HG03095 (cell line): ENCODE results near the gene NFIA.
"Not testable (repeated sequence)": the region's sequence is repeated elsewhere in the genome, so short reads cannot be mapped to it uniquely, and the experiment has no call there.

Source experiments
- ATAC-seq: cut with Tn5 transposase; IDR thresholded peaks from one replicate; pipeline ENCODE4 v1.9.1; 2021; ENCODE audit warnings: moderate library complexity; ENCODE audit not compliant: unreplicated experiment

NFIA gene

DNA sequence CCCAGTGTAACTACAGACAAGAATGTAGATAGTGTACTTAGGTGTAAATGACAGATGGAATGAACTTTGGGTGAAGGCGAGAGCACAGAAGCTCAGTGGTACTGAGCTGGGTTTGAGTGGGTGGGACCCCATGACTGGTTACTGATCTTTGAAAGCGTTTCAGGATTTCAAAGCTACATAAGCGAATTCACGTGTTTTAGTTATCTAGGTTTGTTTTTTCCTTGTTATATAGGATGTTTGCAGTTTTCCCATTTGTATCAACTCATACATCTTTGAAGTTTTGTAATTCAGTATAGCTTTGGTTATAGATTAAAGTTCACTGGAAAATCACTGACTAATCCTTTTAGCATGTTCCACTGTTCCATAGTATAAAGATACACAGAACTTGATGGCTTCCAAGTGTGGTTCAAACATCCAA is 182.5 kb downstream of the NFIA start:
- ATAC-seq = no peak

DNA sequence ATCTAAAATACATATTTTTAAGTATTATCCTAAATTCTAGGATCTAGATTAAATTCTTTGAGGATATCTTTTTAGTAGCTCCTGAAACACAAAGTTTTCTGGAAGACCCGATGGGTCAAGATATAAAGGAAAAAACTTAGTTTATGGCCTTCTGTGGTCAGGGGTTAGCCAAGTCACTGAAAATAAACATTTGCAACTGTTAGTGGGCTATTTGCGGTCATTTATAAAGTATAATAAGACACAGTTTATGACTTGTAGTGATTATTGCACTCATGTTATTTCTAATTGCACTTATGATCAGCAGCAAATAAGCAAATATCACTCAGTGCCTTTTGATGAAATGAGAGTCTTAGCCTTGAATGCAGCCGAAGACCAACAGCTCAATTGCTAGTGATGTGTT is 183.3 kb downstream of the NFIA start:
- ATAC-seq = no peak

DNA sequence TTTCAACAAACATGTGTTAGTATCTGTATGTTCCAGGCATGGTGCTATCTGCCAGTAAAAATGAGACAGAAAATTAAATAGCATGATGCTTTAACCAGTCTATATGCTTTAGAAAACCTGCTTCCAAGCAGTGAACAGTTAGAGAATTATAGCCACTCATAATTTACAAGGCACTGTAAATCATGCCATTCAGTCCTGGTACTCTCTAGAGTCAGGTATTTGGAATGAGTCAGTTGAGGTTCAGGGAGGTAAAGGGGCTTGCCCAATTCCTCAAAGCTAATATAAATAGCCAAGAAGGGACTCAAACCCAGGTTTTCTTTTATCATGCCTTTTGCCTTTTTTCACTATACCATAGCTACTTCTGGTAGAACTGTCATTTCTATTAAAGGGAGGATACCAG is 184.4 kb downstream of the NFIA start:
- no peak for ATAC-seq

DNA sequence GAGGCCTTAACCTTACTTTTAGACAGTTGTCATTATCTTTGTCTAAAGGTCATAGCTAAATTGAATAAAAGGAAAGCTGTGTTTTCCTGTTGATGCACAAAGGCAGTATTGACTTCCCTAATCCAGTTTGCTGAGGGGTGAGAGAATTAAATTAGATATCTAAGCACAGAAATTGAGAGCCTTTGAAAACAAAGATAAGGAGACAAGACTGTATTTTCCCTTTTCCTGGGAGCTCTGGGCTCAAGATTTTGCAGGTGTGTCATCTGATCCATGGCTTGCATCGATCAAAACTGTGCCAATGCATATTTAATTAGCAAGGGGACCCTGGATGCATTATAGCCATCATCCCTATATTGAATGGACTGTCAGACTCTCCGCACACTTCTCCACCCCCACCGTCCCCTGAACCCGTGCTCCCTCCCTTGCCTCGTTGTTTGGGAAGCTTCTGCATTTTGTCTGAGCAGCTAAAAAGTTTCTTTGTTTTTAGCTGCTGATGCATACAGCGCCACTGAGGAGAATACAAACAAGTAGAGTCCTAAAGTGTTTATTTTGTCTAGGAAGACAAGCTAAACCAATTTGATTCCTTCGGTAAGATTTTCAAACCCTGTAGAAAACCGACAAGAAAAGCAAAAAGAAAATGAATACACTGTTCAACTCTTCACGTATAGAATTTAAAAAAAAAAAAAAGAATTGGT is 186.3 kb downstream of the NFIA start:
- no peak for ATAC-seq

DNA sequence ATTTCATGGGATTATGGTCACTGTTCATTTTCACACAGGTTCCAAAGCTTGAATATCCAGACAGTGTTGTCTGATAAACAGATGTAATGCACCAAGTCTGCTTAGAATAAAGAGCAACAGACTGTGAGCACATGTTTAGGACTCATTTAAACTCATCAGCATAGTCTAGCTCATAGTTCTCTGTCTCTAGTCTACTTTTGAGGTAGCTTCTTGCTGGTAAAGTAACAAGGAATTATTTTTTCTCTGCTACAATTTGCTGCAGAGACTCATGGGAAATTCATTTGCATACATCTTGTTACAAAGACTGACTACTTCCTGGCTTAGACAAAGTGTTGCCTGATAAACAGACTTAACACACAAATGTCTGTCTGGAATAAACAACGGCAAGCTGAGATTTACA is 187.2 kb downstream of the NFIA start:
- ATAC-seq = no peak

DNA sequence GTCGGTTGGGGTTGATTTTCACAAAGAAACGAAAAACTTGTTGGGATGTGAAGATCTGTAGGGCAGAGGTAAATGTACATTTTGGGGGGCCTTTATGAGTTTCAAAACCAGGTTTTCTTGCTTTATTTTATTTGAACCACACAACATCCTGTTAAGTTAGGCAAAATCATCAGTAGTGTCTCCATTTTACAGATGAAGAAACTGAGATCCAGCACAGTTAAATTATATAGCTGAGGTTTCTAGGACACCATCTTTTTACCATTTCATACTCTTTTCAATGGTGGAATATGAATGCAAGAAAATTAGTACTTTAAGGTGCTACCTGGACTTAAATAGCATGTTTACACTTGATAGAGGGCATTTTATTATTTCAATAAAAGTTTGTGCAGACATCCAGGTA is 187.7 kb downstream of the NFIA start:
- ATAC-seq = no peak

DNA sequence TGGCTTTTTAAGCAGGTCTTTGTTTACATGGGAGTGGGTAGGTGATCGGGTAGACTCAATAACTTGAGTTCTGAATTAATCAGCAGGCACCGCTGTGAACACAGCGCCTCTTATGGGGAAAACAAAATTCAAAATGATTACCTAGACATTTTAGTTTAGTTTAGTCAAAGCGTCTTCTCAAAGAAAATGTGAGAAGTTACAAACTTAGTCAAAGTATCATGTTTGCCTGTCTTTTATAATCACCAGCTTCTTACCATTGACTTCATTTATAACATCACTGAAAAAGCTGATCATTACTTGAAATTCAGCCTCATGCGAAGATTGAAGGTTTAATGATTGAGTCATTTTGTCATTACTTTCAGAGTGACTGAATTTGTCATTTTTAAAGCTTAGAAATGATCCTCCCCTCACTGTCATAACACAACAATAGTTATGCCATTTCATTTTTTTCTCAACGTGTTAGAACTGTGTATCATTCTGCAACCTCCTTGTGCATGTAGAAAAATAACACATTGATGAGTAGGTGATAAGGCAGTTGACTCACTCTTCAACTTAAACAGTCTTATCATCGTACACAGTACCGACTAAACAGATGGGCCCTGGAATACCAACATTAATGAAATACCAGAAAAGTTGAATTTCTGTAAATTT is 188.5 kb downstream of the NFIA start:
- ATAC-seq = no peak

DNA sequence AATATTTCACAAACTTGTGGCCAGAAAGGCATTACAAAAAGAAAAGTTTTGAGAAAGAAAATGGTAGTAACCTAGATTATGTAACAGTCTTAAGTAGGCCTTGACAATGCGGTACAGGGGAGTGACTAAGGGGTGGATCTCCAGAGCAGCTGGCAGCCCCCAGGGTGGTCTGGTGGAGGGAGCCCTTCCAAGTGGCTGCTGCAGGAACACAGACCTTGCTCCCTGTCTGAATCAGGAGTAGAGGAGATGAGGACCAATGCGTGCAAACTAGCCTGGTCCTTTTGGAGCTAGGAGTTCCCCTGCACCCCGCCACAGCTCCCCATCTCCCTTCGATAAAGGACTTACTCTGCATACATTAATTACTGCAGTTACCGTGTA is 189.0 kb downstream of the NFIA start:
- no peak for ATAC-seq

DNA sequence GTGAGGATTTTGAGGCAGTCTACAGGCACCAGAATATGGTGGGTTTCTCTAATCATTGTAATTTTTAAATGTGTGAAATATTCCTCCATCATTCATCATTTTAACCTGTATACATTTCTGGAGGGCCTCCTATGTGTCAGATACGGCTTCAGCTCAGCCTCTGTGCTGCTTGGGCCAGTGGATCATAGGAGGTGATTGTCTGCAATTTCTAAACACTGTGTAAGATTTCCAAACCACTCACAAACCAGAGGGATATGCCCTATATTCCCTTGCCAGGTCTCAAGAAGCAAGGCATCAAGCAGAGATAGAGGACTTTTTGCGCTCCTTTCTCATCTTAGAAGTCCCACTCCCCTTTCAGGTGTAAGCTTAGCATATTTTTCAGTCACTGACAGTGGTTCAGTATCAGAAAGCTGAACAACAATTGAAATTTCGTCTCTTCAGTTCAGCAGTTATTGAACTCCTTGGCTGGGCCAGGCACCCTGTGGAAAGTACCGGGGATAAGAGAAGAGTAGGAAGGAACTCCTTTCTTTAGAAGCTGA is 190.9 kb downstream of the NFIA start:
- no peak for ATAC-seq

DNA sequence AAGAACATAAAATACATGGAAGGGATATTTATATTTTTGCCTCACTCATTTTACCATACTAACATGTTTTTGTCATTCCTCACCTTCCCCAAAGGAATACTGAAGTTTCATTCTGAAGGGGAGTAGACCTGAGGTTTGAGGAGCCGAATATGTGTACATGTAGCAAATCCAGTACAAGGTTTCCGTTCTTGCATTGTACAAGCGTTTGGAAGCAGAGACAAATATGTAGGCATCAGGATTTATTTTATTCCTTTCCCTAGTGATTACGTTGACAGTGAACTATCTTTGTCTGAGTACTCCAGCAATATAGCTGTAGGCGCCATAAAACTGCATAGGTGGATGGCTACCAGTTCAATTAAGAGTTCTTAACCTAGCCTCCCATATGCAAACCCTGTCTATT is 191.5 kb downstream of the NFIA start:
- ATAC-seq = no peak

DNA sequence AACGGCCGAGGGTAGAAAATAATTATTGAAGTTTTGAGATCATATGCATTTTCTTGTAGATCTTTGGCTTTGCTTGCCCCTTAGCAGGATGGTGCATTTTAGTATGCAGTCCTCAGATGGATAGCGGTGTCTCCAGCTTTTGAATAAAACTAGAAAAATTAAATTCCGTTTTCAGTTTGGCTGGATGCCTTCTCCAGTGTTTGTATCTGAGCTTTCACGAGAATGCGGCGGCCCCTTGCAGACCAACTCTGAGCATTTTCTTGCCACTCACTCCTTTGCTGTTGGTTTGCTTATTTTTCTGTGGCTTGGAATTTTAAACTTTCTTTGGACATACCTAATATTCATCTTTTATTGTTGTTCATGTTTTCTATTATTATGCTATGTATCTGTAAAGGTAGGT is 192.6 kb downstream of the NFIA start:
- no peak for ATAC-seq

DNA sequence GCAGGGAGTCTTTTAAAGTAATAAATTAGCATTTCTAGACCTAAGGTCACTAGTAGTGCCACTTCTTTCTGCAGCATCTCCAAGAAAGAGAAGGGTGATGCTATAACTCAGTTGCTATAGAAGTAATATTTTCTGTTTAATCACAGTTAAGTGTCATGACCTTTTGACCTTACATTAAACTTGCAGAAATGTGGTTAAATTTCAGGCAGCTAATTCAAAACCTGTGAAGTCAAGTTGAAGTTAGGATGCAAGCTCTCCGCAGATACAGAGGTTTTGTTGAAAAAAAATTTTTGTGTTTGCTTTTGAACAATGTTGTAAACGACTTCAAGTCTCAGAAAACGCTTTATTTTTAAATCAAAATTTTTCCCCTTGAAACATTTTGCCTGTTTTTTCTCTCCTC is 193.9 kb downstream of the NFIA start:
- ATAC-seq = no peak

DNA sequence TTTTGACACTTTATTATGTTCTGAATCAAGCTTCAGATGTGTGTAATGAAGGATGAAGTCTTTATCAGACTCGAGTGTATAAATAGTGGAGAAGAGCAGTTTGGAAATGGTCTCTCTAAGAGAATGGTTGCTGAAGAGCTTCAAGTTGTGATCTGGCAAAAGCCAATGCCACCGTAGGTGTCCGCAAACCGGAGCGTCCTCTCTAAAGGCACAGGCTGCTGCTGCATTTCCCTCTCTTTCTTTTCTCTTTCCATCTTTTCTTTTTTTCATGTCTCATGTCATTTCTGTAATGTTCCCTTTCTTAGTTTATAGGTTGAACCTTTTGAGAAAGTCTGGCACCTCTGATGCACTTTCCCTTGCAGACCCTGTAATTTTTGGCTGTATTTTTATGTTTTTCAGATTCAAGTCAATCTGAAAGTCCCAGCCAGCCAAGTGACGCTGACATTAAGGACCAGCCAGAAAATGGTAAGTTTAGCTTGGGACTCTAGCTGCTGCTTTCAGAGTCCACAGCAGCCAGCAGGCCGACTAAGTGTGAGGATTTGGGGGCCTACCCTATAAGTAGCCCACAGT is 194.8 kb downstream of the NFIA start:
- no peak for ATAC-seq

DNA sequence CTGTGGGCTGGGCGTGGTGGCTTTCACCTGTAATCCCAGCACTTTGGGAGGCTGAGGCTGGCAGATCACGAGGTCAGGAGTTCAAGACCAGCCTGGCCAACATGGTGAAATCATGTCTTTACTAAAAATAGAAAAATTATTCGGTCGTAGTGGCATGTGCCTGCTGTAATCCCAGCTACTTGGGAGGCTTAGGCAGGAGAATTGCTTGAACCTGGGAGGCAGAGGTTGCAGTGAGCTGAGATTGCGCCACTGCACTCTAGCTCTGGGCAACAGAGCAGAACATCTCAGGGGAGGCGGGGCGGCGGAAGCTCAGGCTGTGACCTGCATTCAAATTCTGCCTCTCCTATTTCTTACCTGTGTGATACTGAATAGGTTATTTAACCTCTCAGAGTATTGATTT is 196.1 kb downstream of the NFIA start:
- ATAC-seq = not testable (repeated sequence)

DNA sequence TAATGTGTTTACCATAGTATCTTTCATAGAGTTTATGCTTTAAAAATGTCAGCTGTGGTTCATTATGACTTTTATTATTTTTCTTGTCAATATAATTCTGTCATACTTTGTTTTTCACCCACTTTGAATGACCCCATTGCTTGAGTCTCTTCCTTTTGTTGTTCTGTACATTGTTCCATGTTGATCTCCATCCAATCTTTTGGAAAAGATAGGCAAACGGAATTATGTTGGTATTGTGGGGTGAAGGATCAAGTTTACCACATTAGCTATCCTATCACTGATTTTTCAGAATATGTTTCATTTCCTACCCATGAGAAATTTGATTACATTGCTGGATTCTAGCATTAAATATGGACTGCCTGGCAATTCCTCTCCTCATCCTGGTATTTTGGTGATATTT is 196.6 kb downstream of the NFIA start:
- no peak for ATAC-seq

DNA sequence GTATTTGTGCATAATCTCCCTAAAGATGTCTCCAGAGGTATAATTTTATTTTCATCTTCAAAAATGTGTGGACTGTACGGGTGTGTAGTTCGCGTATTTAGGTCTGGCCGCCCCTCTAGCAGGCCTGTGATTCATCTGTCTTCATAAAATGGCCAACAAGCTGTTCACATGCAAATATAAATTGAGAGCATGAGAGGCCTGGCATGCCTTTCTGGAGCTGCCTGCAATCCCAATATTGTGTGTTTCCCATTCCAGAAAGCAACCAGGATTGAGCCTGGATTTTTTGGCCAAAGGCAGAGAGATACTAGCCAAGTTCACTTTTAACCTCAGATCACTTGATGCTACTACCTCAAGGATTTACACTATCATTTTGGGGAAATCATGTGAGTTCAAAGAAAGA is 197.2 kb downstream of the NFIA start:
- no peak for ATAC-seq

DNA sequence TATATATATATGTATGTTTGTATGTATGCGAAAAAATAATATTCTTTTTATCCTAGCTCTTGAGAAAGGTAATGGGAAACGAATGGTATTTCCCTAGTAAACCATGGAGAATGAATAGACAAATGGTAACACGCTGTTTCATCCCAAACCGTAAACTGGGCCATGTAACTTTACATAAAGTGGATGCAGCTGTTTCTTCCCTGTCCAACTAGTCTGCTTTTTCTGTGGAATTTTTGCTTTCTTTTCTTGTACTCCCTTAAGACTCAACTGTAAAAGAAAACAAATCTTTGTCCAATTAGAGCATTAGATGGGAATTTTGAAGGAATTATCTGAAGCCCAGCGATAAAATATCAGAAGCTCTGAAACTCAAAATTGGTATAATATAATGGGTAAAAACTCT is 198.1 kb downstream of the NFIA start:
- ATAC-seq = no peak

DNA sequence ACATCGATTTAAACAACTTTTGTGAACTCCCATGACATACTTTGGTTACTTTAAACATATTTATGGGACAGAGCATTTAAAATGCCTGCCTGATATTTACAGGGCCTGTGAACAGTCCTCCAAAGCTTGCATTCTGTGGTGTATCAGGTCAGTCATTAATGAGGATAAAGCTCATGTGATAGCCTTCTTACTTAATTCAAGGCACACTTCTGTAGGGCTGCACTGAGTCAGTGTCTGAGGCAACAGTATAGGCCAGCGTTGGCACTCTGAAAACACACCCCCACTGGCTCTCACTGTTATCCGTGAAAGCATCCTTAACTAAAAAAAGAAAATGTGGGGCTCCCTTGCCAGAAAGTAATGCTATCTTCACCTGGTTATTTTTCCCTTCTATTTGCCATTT is 200.0 kb downstream of the NFIA start:
- no peak for ATAC-seq

DNA sequence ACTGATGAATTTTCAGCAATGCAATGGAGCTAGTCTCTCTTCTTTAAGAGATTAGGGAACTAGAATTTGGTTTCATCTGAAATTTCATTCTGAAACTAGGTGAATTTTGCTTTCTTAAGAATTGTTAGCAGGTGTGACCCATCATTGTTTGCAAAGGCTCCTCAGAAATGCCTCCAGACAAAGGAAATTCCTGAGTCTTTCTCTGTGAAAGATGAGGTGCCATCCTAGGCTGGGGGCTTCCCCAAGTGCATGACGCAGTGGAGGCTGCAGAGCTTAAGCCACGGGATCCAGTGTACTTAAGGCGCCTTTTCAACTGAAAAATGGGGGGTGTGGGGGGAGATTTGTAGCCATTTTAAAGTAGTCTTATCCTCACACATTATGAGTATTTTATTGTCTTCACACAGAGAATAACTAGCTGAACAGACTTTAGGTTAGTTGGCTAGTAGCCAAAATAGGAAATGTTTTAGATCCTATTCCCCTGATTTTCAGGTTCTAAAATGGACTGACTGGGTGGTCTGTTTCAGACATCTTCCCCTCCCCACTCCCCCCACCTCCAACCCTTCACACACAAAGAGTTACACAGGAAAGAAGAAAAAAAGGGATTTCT is 202.0 kb downstream of the NFIA start:
- no peak for ATAC-seq

DNA sequence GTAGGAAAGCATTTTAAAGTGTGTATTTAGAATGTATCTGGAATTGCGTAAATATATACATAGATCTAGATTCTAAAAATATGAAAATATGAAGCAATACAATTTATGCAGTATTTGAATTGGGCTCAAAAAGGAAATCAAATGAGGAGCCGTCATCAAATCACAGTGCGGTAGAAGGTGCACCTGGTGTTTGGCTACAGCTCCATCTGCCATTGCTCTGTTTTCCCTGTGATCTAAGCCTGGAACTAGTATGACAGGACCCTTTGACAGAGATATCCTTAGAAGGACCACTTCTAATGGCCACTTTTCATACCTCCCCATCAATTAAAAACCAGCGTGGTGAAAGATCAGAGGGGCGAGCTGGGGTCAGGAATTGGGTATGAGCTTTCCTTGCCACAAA is 202.6 kb downstream of the NFIA start:
- ATAC-seq = no peak

DNA sequence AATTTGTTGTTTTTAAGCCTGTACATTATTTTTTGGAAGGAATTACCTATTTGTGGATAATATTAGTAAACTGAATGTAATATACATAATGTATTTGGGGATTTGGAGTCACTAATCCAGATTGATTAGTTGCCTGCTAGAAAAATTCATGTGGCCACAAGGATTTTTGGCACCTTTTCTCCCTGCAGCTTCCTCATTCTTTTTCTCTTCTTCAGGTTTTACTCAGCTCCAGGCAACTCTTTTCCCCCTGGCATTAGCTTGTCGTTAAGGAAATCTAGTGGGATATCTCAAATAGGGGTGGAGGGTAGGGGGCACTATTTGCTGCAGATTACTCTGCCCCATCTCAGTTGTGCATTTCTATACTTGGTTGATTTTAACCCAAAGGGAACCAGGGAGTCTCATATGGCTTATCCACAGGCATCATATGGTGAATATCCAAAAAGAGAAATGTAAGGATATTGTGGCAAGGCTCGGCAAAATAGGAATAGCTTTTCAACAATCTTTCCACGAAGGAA is 203.1 kb downstream of the NFIA start:
- no peak for ATAC-seq

DNA sequence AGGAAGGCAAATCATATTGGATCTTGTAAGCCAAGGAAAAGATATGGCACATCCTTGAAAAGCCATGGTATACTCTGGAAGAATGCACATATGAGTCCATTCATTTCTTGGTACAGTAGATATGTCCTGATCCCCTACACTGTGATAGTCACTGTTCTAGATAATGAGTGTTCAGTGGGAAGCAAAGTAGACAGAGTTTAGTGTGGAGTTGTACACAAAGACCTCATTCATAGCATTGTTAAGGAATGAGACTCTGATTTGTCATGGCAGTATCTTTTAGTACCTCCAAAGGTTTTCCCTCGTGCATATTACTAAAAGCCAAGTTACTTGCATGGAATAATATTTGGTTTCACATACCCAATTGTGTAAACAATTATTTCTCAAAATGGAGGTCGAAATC is 204.7 kb downstream of the NFIA start:
- no peak for ATAC-seq
